ENCODE measurements around the gene RUNX1.

- no peak for TF ChIP-seq CTCF (IDR thresholded peaks at IDR 0.05; ENCODE audit: low read depth, low read length)
- TF ChIP-seq POLR2A (IDR thresholded peaks at IDR 0.05; ENCODE audit: extremely low read depth, insufficient read length): no peak
- TF ChIP-seq, protein P1, sequence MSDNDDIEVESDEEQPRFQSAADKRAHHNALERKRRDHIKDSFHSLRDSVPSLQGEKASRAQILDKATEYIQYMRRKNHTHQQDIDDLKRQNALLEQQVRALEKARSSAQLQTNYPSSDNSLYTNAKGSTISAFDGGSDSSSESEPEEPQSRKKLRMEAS (IDR thresholded peaks at IDR 0.05; ENCODE audit: low read depth, low read length): no peak
- TF ChIP-seq MYC (IDR thresholded peaks at IDR 0.05; ENCODE audit: low read depth, low read length): no peak
Observed at GRCh38 chr21:34923626-34924025, 125.5 kb downstream of the RUNX1 start.
